Activated CD8-positive, alpha-beta T cell treated with anti-CD3 and anti-CD28 coated beads, Interleukin-2, amount 10 ng/mL, durations not matched to agents 7 days and 5 days (primary cell): ENCODE data around the gene NUDCD2. TPM values are rescaled to one million over a fixed set of nuclear protein-coding genes. Genes with fewer than 3 reads are reported as not detected.

Experiments used
- ATAC-seq: fragments of 150-1000 bp; cut with Tn5 transposase; one replicate; pipeline ENCODE4 v1.10.0; 2021; ENCODE audit warnings: moderate library complexity
- CTCF ChIA-PET: fragments of 350-600 bp; sonication (Branson Sonifier 250); formaldehyde crosslinking; loops from one replicate; lab custom pipeline; 2021; ENCODE audit warnings: antibody characterized with exemption; lab: Charles Lee
- POLR2A ChIA-PET: fragments of 350-600 bp; sonication (Branson Sonifier 250); formaldehyde crosslinking; loops from one replicate; lab custom pipeline; 2021; ENCODE audit warnings: antibody characterized with exemption; lab: Charles Lee
- DNase-seq: peaks from one replicate; pipeline ENCODE4 v3.0.0-alpha.2; 2020
- H3K27ac Mint-ChIP-seq: one replicate; pipeline ENCODE4 v1.8.0; 2021; ENCODE audit warnings: mild to moderate bottlenecking, mixed read lengths
- H3K27me3 Mint-ChIP-seq: one replicate; pipeline ENCODE4 v1.8.0; 2021; ENCODE audit warnings: low read depth, mixed read lengths
- H3K36me3 Mint-ChIP-seq: one replicate; pipeline ENCODE4 v1.8.0; 2021; ENCODE audit warnings: low read depth, mixed read lengths
- H3K4me1 Mint-ChIP-seq: one replicate; pipeline ENCODE4 v1.8.0; 2021; ENCODE audit warnings: low read depth, mixed read lengths
- H3K4me3 Mint-ChIP-seq: one replicate; pipeline ENCODE4 v1.8.0; 2021; ENCODE audit warnings: mild to moderate bottlenecking, mixed read lengths
- H3K9me3 Mint-ChIP-seq: one replicate; pipeline ENCODE4 v1.8.0; 2022; ENCODE audit warnings: mixed read lengths; ENCODE audit not compliant: insufficient read depth
- total RNA-seq, 2 experiments: library from RNA; stranded (reverse); gene quantifications; one replicate each; pipeline ENCODE4 v1.2.3, GENCODE V29; 2021

The NUDCD2 gene
- total RNA-seq, 2 experiments from 2014 or later = 37.3 to 43.4 TPM

DNA sequence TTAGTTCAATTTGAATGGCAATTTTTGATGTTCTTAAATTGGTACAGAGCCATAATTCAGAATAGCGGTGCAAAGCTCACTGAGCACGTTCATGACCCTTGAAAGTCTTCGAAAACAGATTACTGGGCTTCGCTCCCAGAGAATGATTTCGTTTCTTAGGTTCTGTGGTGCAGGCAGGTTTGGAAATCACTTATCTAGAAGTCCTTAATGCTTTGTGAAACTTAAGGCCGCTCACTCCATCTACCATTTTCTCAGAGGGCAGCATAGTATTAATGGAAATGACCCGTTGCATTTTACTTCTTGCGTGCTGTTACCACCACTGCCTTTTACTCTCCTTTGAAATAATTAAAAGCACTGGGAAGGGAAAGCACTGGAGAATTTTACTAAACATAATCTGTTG is 42.6 kb upstream of the NUDCD2 start:
- Mint-ChIP-seq H3K4me1 (peaks cover 14% of the 10 kb centered on the region), H3K9me3 (no peaks in the 10 kb centered on the region), H3K27ac (peak overlapping the region; percentile 97), H3K4me3 (peak overlapping the region; percentile 96), H3K27me3 (no peaks in the 10 kb centered on the region), H3K36me3 (peaks cover 9% of the 10 kb centered on the region)
- DNase-seq = no peak
- ChIA-PET POLR2A (interaction anchor here (1.0 to 9.9 kb wide), 2 partner anchors 10 to 43 kb away, joined by 3 to 185 read pairs; partner anchors contain the start of genes HMMR and NUDCD2), CTCF (interaction anchor here (1.0 to 4.1 kb wide), 6 partner anchors 14 to 60 kb away, joined by 3 to 25 read pairs (median 4); partner anchors contain the start of genes HMMR and NUDCD2)
- no peak for ATAC-seq

DNA sequence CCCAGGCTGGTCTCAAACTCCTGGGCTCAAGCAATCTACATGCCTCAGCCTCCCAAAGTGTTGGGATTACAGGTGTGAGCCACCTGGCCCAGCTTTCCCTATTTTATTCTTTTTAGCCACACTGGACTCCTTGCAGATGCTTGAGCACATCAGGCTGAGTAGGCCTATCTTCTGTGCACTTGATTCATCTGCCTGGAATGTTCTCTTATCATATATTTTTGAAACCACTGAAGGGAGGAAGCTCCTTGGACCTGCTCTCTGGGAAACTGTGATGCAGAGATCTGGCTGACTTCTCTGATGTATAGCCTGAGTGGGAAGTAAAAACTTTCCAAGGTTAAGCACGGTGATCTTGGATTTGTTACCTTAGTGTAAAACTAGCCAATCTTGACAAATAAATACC is 39.0 kb upstream of the NUDCD2 start:
- H3K36me3 Mint-ChIP-seq = peaks cover 3% of the 10 kb centered on the region
- ATAC-seq = no peak
- DNase-seq = no peak
- peaks cover 11% of the 10 kb centered on the region for H3K4me1 Mint-ChIP-seq
- H3K27me3 Mint-ChIP-seq = no peaks in the 10 kb centered on the region
- no peak overlapping the region for H3K4me3 Mint-ChIP-seq
- H3K9me3 Mint-ChIP-seq = no peaks in the 10 kb centered on the region
- ChIA-PET POLR2A (interaction anchor here (2.4 kb wide), 1 partner anchor 39 kb away, joined by 27 read pairs; the partner anchor contains the start of genes HMMR and NUDCD2), CTCF (interaction anchor here (0.9 kb wide), 1 partner anchor 10 kb away, joined by 3 read pairs; no protein-coding TSS in a partner anchor)
- H3K27ac Mint-ChIP-seq = no peak overlapping the region

DNA sequence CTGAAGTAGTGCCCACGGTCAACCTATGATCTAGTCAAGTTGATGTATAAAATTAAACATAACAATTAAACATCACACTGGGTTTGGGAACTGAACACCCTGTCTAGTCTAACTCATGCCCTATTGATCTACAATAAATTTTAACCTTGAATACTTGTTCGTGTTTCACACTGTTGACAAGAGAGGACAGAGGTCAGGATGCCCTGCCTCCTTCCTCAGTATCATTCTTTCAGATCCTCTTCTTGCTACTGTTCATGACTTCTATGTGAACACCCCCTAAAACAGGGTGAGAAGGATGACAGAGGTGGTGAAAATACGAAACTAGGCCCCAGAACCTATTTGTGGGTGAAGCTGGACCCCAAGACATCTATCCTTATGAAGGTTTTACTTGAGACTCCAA is 37.4 kb upstream of the NUDCD2 start:
- Mint-ChIP-seq H3K36me3 (peaks cover 12% of the 10 kb centered on the region), H3K27me3 (no peaks in the 10 kb centered on the region), H3K4me3 (no peak overlapping the region), H3K4me1 (peaks cover under 1% of the 10 kb centered on the region), H3K27ac (no peak overlapping the region), H3K9me3 (no peaks in the 10 kb centered on the region)
- ChIA-PET CTCF (interaction anchor here (1.6 kb wide), 1 partner anchor 8 kb away, joined by 5 read pairs; the partner anchor contains the start of gene MAT2B), POLR2A (interaction anchor here (4.2 kb wide), 1 partner anchor 37 kb away, joined by 15 read pairs; the partner anchor contains the start of genes HMMR and NUDCD2)
- ATAC-seq (no peak), DNase-seq (no peak)

DNA sequence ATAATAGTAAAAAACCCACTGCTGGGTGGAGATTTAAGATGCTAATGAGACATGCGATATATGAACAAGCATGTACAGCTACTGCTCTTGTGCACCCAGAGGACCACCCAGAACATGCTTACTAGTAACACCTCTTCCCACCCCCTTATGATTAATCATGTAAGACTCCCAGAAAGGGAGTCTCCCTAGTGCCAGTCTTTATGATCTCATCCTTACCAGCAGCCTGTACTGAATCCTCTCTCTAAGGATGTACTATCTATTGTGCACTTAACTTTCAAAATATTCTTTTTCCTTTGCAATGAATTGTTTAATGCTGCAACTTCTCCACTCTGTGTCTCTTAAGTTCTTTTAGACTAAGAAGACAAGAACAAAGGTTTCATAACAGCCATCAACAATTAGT is 36.4 kb upstream of the NUDCD2 start:
- ATAC-seq (no peak), DNase-seq (no peak)
- CTCF ChIA-PET = interaction anchor here (0.9 to 1.6 kb wide), 3 partner anchors 9 to 87 kb away, joined by 4 to 5 read pairs (median 5); partner anchors contain the start of gene MAT2B
- Mint-ChIP-seq H3K36me3 (peaks cover 20% of the 10 kb centered on the region), H3K9me3 (no peaks in the 10 kb centered on the region), H3K27ac (no peak overlapping the region), H3K4me1 (no peaks in the 10 kb centered on the region), H3K27me3 (no peaks in the 10 kb centered on the region), H3K4me3 (no peak overlapping the region)
- POLR2A ChIA-PET = interaction anchor here (1.1 to 4.2 kb wide), 3 partner anchors 28 to 41 kb away, joined by 3 to 15 read pairs (median 4); partner anchors contain the start of genes HMMR and NUDCD2

DNA sequence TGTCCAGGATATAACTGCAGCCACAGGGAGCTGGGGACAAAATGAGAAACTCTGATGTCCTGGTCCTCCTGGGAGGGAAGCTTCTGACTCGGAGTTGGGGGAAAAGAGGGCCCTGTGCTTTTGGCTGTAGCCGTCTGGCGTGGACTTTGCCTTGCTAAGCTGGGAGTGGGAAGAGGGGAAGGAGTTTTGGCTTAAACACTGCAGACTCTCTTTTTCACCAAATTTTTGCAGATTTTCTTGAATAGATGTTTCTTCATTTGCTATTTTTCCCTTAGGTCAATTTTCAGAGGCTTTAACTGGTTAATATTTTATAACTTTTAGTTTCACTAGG is 29.8 kb upstream of the NUDCD2 start:
- H3K36me3 Mint-ChIP-seq = peaks cover 64% of the 10 kb centered on the region
- ChIA-PET CTCF (interaction anchor here (1.1 to 2.1 kb wide), 9 partner anchors 9 to 29 kb away, joined by 3 to 7 read pairs (median 4); partner anchors contain the start of genes HMMR and MAT2B), POLR2A (interaction anchor here (1.5 to 1.6 kb wide), 2 partner anchors 16 to 30 kb away, joined by 3 to 4 read pairs; partner anchors contain the start of gene MAT2B)
- H3K27me3 Mint-ChIP-seq = no peaks in the 10 kb centered on the region
- no peaks in the 10 kb centered on the region for H3K4me1 Mint-ChIP-seq
- H3K4me3 Mint-ChIP-seq = no peak overlapping the region
- peak overlapping the region; percentile 64 for H3K27ac Mint-ChIP-seq
- no peaks in the 10 kb centered on the region for H3K9me3 Mint-ChIP-seq
- ATAC-seq = no peak
- no peak for DNase-seq

DNA sequence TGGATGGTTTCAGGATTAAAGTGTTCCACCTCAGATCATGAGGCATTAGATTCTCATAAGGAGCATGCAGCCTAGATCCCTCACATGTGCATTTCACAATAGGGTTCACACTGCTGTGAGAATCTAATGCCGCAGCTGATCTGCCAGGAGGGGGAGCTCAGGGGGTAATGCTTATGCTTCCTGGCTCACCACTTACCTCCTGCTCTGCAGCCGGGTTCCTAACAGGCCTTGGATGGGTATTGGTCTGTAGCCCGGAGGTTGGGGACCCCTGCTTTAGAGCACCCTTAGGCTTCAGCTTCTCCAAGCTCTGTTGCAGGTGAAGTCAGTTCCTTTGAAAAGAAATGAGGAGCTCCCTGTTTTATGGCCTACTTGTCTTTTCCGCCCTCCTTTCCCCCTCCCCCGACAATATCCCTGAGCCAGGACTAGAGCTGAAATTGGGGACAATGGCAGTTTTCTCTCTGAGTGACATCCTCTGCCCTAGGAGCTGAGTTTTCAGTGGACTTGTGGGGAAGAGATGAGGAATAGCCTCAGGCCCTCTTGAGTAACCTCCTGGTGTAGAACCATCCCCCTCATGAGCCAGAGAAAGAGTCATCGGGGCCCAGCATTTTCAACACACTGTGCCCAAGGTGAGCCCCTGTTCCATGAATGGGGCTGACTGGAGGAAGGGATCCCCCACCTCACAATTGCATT is 29.3 kb upstream of the NUDCD2 start:
- CTCF ChIA-PET = interaction anchor here (0.9 to 2.1 kb wide), 12 partner anchors 9 to 29 kb away, joined by 3 to 7 read pairs (median 4); partner anchors contain the start of genes HMMR and MAT2B
- H3K4me3 Mint-ChIP-seq = no peak overlapping the region
- peak; percentile 60 for ATAC-seq
- POLR2A ChIA-PET = interaction anchor here (1.5 to 1.6 kb wide), 2 partner anchors 16 to 30 kb away, joined by 3 to 4 read pairs; partner anchors contain the start of gene MAT2B
- no peak for DNase-seq
- no peaks in the 10 kb centered on the region for H3K4me1 Mint-ChIP-seq
- H3K36me3 Mint-ChIP-seq = peaks cover 67% of the 10 kb centered on the region
- no peaks in the 10 kb centered on the region for H3K9me3 Mint-ChIP-seq
- H3K27me3 Mint-ChIP-seq = no peaks in the 10 kb centered on the region
- H3K27ac Mint-ChIP-seq = peak overlapping the region; percentile 64

DNA sequence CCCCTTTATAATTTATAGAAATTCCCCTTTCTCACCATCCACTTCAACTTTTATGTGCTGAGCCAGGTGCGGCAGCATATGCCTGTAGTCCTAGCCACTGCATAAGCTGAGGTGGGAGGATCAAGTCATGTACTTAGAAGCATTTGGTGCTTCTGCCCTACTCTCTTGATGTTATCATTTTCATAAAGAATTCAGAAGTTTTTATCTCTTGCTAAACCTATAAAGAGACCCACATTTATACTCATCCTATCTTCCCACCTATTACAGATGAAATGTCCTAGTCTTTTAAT is 19.0 kb upstream of the NUDCD2 start:
- Mint-ChIP-seq H3K4me1 (no peaks in the 10 kb centered on the region), H3K27me3 (no peaks in the 10 kb centered on the region), H3K36me3 (peaks cover 79% of the 10 kb centered on the region), H3K9me3 (no peaks in the 10 kb centered on the region), H3K4me3 (no peak overlapping the region), H3K27ac (no peak overlapping the region)
- ChIA-PET POLR2A (interaction anchor here (1.4 kb wide), 1 partner anchor 18 kb away, joined by 4 read pairs; the partner anchor contains the start of gene HMMR), CTCF (interaction anchor here (0.6 kb wide), 1 partner anchor 11 kb away, joined by 4 read pairs; no protein-coding TSS in a partner anchor)
- ATAC-seq (no peak), DNase-seq (no peak)

DNA sequence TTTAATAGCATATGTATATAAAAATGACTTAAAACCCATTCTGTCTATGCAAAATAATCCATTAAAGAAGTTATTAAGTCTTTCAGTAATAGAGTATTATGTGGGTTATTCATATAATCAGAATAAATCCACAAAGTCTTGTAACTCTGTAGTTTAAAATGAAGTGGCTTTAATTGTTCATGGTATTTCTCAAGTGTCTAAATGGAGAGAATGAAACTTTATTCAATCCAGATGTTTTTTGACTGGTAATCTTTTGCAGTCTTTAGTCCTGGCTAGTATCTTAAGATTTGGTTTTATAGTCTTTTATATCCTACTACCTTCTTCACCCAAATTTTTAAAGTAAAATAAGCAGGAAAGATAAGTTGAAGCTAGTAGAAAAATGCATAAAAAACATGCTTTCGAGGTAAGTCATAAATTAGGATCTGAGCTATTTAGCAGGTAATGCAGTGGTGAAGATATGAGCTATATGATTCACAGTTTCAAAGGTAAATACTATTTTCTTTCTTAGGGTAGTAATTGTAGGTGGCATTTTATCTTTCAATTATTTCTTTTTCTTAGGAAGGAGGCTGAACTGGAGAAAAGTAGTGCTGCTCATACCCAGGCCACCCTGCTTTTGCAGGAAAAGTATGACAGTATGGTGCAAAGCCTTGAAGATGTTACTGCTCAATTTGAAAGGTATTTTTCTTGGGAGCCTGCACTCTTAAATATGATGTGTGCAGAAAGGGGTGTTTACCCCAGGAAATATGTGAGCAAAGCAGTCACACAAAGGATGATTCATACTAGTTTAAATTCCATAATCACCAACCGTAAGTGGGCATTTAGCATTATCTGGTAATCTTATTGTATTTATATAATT is 18.5 kb upstream of the NUDCD2 start:
- POLR2A ChIA-PET = interaction anchor here (1.4 kb wide), 1 partner anchor 17 kb away, joined by 4 read pairs; the partner anchor contains the start of gene HMMR
- no peak overlapping the region for H3K4me3 Mint-ChIP-seq
- CTCF ChIA-PET = interaction anchor here (0.6 kb wide), 1 partner anchor 10 kb away, joined by 4 read pairs; no protein-coding TSS in a partner anchor
- no peaks in the 10 kb centered on the region for H3K27me3 Mint-ChIP-seq
- ATAC-seq (no peak), DNase-seq (no peak)
- H3K27ac Mint-ChIP-seq = no peak overlapping the region
- H3K36me3 Mint-ChIP-seq = peaks cover 79% of the 10 kb centered on the region
- H3K4me1 Mint-ChIP-seq = no peaks in the 10 kb centered on the region
- no peaks in the 10 kb centered on the region for H3K9me3 Mint-ChIP-seq

DNA sequence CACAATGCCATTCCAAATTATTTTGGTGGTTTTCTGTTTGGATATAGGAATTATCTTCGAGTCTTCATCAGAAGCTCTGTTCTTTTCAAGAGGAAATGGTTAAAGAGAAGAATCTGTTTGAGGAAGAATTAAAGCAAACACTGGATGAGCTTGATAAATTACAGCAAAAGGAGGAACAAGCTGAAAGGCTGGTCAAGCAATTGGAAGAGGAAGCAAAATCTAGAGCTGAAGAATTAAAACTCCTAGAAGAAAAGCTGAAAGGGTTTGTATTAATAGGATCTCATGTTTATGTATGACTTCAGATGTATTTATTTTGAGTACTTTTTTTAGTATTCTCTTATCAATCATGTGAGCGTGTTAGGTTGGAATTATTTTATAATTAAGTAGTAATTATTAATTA is 15.5 kb upstream of the NUDCD2 start:
- Mint-ChIP-seq H3K27me3 (no peaks in the 10 kb centered on the region), H3K36me3 (peaks cover 75% of the 10 kb centered on the region), H3K9me3 (no peaks in the 10 kb centered on the region), H3K4me3 (no peak overlapping the region), H3K27ac (no peak overlapping the region), H3K4me1 (peaks cover 2% of the 10 kb centered on the region)
- ChIA-PET POLR2A (interaction anchor here (1.3 to 4.5 kb wide), 2 partner anchors 15 to 30 kb away, joined by 3 to 30 read pairs; partner anchors contain the start of genes HMMR, MAT2B and NUDCD2), CTCF (interaction anchor here (1.1 to 3.0 kb wide), 3 partner anchors 14 to 30 kb away, joined by 3 to 16 read pairs (median 7); partner anchors contain the start of genes HMMR and NUDCD2)
- DNase-seq (no peak), ATAC-seq (no peak)

DNA sequence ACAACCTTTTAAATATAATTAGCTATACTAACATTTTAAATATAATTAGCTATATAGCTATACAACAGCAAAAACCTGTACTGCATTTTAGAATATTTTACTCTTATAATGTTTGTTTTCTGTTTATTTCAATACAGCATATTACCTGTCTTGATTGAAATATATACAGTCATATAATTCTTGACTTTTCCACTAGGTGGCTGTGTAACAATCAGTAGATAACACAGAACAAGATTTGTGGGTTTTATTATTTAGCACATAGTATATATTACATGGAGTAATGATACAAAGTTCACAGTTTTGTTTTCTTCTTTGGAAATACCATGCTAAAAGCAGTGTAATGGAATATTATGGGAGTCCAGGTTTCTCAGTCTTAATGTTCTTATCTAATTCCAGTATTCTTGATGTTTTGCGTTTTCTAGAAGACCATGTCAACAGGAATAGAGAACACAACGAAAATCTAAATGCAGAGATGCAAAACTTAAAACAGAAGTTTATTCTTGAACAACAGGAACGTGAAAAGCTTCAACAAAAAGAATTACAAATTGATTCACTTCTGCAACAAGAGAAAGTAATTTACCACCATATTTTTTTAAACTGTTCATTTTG is 13.8 kb upstream of the NUDCD2 start:
- Mint-ChIP-seq H3K27me3 (no peaks in the 10 kb centered on the region), H3K36me3 (peaks cover 72% of the 10 kb centered on the region), H3K4me3 (no peak overlapping the region), H3K27ac (no peak overlapping the region), H3K4me1 (peaks cover 2% of the 10 kb centered on the region), H3K9me3 (no peaks in the 10 kb centered on the region)
- peak; percentile 42 for ATAC-seq
- ChIA-PET POLR2A (interaction anchor here (1.1 to 4.5 kb wide), 2 partner anchors 13 to 15 kb away, joined by 4 to 30 read pairs; partner anchors contain the start of genes HMMR and NUDCD2), CTCF (interaction anchor here (0.6 to 3.0 kb wide), 11 partner anchors 9 to 126 kb away, joined by 3 to 16 read pairs (median 3); partner anchors contain the start of genes HMMR, MAT2B and NUDCD2)
- DNase-seq = no peak
